PC-3 (cell line): ENCODE results near the gene CHD5. TPM values are rescaled to one million over a fixed set of nuclear protein-coding genes. Genes with fewer than 3 reads are reported as not detected.

Experiments
- ATAC-seq: fragments of 200-7000 bp; cut with Tn5 transposase; 2 replicates; pipeline ENCODE4 v1.9.1; 2020; ENCODE audit warnings: mild to moderate bottlenecking, moderate library complexity
- Bru-seq: library from RNA; stranded (reverse); fragments of 400-500 nt; gene quantifications from one replicate; lab custom pipeline; 2021; lab: Mats Ljungman, UMichigan
- BruChase-seq, 2 experiments: library from RNA; stranded (reverse); fragments of 400-500 nt; gene quantifications; one replicate each; lab custom pipeline; 2021; lab: Mats Ljungman, UMichigan
- BruUV-seq: library from RNA; stranded (reverse); fragments of 400-500 nt; replicated peaks from 2 replicates; lab custom pipeline; 2021; lab: Mats Ljungman, UMichigan
- CTCF ChIA-PET: fragments of 300-600 bp; sonication (Branson Sonifier 250); formaldehyde crosslinking; loops from one replicate; lab custom pipeline; 2022; ENCODE audit warnings: antibody characterized with exemption; lab: Charles Lee
- POLR2A ChIA-PET: fragments of 300-600 bp; sonication (Branson Sonifier 250); formaldehyde crosslinking; loops from one replicate; lab custom pipeline; 2022; ENCODE audit warnings: antibody characterized with exemption; ENCODE audit not compliant: unreplicated experiment; lab: Charles Lee
- DNase-seq: peaks from one replicate; pipeline ENCODE4 v3.0.0-alpha.2; 2015
- H2AFZ ChIP-seq: fragments of 300-600 bp; sonication (generic); 2 replicates; pipeline ENCODE4 v1.6.0; 2016; ENCODE audit warnings: antibody characterized with exemption, low read length
- H3F3A ChIP-seq: fragments of 300-600 bp; sonication (generic); one replicate; pipeline ENCODE4 v1.6.0; 2017; ENCODE audit warnings: antibody characterized with exemption, low read length, control low read depth, mild to moderate bottlenecking; ENCODE audit not compliant: unreplicated experiment
- H3K27ac ChIP-seq: fragments of 300-600 bp; sonication (generic); 2 replicates; pipeline ENCODE4 v1.5.1; 2016; ENCODE audit warnings: mild to moderate bottlenecking, low read length
- H3K27me3 ChIP-seq: fragments of 300-600 bp; sonication (generic); 2 replicates; pipeline ENCODE4 v1.6.1; 2016; ENCODE audit warnings: low read length, mixed read lengths
- H3K36me3 ChIP-seq: fragments of 300-600 bp; sonication (generic); 2 replicates; pipeline ENCODE4 v1.6.1; 2016; ENCODE audit warnings: low read depth, mixed run types, low read length, mixed read lengths
- H3K4me1 ChIP-seq: fragments of 300-600 bp; sonication (generic); 2 replicates; pipeline ENCODE4 v1.5.1; 2016; ENCODE audit warnings: low read length; ENCODE audit not compliant: insufficient read depth
- H3K4me2 ChIP-seq: fragments of 300-600 bp; sonication (generic); 2 replicates; pipeline ENCODE4 v1.6.0; 2016; ENCODE audit warnings: low read length
- H3K4me3 ChIP-seq: fragments of 300-600 bp; sonication (generic); 2 replicates; pipeline ENCODE4 v1.5.1; 2016; ENCODE audit warnings: mild to moderate bottlenecking, low read length, mixed read lengths
- H3K79me2 ChIP-seq: fragments of 300-600 bp; sonication (generic); 2 replicates; pipeline ENCODE4 v1.6.1; 2017; ENCODE audit warnings: low read length, mixed read lengths
- H3K9ac ChIP-seq: fragments of 300-600 bp; sonication (generic); 2 replicates; pipeline ENCODE4 v1.6.0; 2016; ENCODE audit warnings: mild to moderate bottlenecking, low read length
- H3K9me2 ChIP-seq: fragments of 300-600 bp; sonication (generic); replicated peaks from 2 replicates; pipeline ENCODE4 v1.6.1; 2016; ENCODE audit warnings: mixed run types, low read length, mixed read lengths
- H3K9me3 ChIP-seq: fragments of 300-600 bp; sonication (generic); 2 replicates; pipeline ENCODE4 v1.6.1; 2016; ENCODE audit warnings: low read length, mixed read lengths
- H4K20me1 ChIP-seq: fragments of 300-600 bp; sonication (generic); 2 replicates; pipeline ENCODE4 v1.6.1; 2016; ENCODE audit warnings: low read length, mixed read lengths
- EZH2 ChIP-seq: fragments of 300-600 bp; sonication (generic); IDR thresholded peaks from one replicate; pipeline ENCODE4 v1.6.1; 2017; ENCODE audit warnings: antibody characterized with exemption, mild to moderate bottlenecking, low read length; ENCODE audit not compliant: unreplicated experiment
- EZH2phosphoT487 ChIP-seq: fragments of 300-600 bp; sonication (generic); IDR thresholded peaks from 2 replicates; pipeline ENCODE4 v1.6.1; 2018; ENCODE audit warnings: mild to moderate bottlenecking, antibody characterized with exemption, low read length, borderline replicate concordance
- intact Hi-C: fragments of 100-400 bp; cut with micrococcal nuclease; formaldehyde crosslinking; loops from 2 replicates; pipeline ENCODE4 v1.9.0; 2023
- long read RNA-seq: library from polyadenylated mRNA; unstranded; transcript quantifications from one replicate; pipeline ENCODE4 v2.0.0, GENCODE V29; 2021; ENCODE audit not compliant: unreplicated experiment
- total RNA-seq: library from RNA; depleted of rRNA; stranded (reverse); fragments of >200 nt; gene quantifications from 2 replicates; pipeline ENCODE4 v1.2.3, GENCODE V29; 2014; rRNA removed
- TF ChIP-seq, protein P1 (sequence below): fragments of 300-600 bp; sonication (generic); conservative IDR thresholded peaks from 2 replicates; pipeline ENCODE4 v1.5.1; 2017; ENCODE audit warnings: antibody characterized with exemption, low read depth, mild to moderate bottlenecking, low read length

Gene CHD5
- total RNA-seq = 0.55 and 2.8 TPM in 2 replicates
- Bru-seq, nascent RNA = percentile 22 among the genes with signal in this experiment
- BruChase-seq, experiment 1, labeled RNA remaining after a 6-hour chase = percentile 38 among the genes with signal in this experiment
- percentile 32 among the genes with signal in this experiment for BruChase-seq, experiment 2, labeled RNA remaining after a 2-hour chase
- long read RNA-seq = 0 reads

DNA sequence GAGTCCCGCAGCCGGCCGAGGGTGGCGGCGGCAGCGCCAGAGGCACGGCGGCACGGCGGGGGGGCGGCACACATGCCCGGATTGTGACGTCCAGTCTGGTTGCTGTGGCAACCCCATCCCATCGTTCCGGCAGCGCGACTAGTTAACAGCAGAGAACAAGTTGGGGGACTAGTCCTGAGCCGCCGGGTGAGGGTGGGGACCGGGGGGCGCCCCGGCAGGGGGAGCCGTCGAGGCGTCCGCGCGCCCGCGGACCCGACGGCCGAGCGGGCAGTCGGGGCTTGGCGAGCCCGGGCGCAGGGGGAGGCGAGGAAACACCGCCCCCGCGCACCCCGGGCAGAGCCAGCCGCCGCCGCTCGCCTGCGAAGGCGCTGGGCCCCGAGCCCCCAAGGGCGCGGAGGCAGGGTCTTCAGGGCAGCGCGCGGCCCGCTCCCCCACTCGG is at the start of gene CHD5:
CHD5 (minus strand) TSS at position 54 of the 439 bp plus-strand sequence. CDS start 298 bp downstream, outside the sequence.
- H3K9me2 ChIP-seq = no peaks in the 10 kb centered on the region
- ATAC-seq = no peak
- peak within 1 kb of the TSS; percentile 67 for H3K4me2 ChIP-seq
- POLR2A ChIA-PET = no interaction called here
- no peak within 1 kb of the TSS for H3K27ac ChIP-seq
- peaks cover 17% of the 10 kb centered on the region for H3K4me1 ChIP-seq
- peaks cover 2% of the 10 kb centered on the region; the same call in 1 of the 2 replicates for H3K36me3 ChIP-seq
- intact Hi-C loops = no loop called here
- DNase-seq = peak; percentile 40
- peaks cover 11% of the 10 kb centered on the region for H4K20me1 ChIP-seq
- no TSS peak for BruUV-seq
- no peaks in the 10 kb centered on the region for H3K79me2 ChIP-seq
- CTCF ChIA-PET = no interaction called here
- H2AFZ ChIP-seq = no peak within 1 kb of the TSS
- peaks cover 26% of the 10 kb centered on the region for H3K27me3 ChIP-seq
- no peaks in the 10 kb centered on the region for H3K9me3 ChIP-seq
- TF ChIP-seq, protein P1, sequence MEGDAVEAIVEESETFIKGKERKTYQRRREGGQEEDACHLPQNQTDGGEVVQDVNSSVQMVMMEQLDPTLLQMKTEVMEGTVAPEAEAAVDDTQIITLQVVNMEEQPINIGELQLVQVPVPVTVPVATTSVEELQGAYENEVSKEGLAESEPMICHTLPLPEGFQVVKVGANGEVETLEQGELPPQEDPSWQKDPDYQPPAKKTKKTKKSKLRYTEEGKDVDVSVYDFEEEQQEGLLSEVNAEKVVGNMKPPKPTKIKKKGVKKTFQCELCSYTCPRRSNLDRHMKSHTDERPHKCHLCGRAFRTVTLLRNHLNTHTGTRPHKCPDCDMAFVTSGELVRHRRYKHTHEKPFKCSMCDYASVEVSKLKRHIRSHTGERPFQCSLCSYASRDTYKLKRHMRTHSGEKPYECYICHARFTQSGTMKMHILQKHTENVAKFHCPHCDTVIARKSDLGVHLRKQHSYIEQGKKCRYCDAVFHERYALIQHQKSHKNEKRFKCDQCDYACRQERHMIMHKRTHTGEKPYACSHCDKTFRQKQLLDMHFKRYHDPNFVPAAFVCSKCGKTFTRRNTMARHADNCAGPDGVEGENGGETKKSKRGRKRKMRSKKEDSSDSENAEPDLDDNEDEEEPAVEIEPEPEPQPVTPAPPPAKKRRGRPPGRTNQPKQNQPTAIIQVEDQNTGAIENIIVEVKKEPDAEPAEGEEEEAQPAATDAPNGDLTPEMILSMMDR = 0 out of 2 replicates have a peak, but pooled peaks have one; percentile 23
- TF ChIP-seq EZH2phosphoT487 = no peak
- TF ChIP-seq EZH2 = no peak
- H3K9ac ChIP-seq = no peak within 1 kb of the TSS
- peak within 1 kb of the TSS; percentile 57; the same call in 1 of the 2 replicates for H3K4me3 ChIP-seq
- peaks cover 24% of the 10 kb centered on the region for H3F3A ChIP-seq

DNA sequence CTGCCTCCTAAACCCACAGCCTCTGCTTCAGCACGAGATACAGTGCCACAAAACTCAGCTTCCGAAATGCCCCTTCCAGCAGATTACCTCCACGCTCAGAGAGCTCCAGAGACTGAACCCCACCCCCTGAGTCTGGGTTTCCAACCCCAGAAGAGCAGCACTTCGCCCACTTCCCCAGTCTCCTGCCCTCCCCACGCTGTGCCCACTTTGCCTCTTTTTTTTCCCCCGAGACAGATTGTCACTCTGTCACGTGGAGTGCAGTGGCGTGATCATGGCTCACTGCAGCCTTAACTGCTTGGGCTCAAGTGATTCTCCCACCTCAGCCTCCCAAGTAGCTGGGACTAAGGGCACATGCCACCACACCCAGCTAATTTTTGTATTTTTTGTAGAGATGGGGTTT is 45.5 kb upstream of the CHD5 start:
- Histone ChIP-seq H3K79me2 (peaks cover 47% of the 10 kb centered on the region; the same call in 1 of the 2 replicates), H3K27me3 (no peaks in the 10 kb centered on the region), H3K36me3 (peaks cover 62% of the 10 kb centered on the region), H3K4me3 (no peak overlapping the region), H3K9me3 (no peaks in the 10 kb centered on the region), H2AFZ (no peak overlapping the region), H3K9me2 (no peaks in the 10 kb centered on the region), H4K20me1 (0 out of 2 replicates have a peak, but pooled peaks cover 12% of the 10 kb centered on the region), H3K9ac (no peak overlapping the region), H3K4me1 (peaks cover 45% of the 10 kb centered on the region), H3F3A (peaks cover 13% of the 10 kb centered on the region), H3K27ac (no peak overlapping the region), H3K4me2 (no peak overlapping the region)
- TF ChIP-seq EZH2phosphoT487 (no peak), EZH2 (no peak)
- TF ChIP-seq, protein P1 = no peak
- ATAC-seq = no peak
- no peak for DNase-seq
- no TSS peak for BruUV-seq
- intact Hi-C loops = no loop called here
- POLR2A ChIA-PET = no interaction called here
- CTCF ChIA-PET = interaction anchor here (0.5 kb wide), 1 partner anchor 190 kb away, joined by 4 read pairs; no protein-coding TSS in a partner anchor

DNA sequence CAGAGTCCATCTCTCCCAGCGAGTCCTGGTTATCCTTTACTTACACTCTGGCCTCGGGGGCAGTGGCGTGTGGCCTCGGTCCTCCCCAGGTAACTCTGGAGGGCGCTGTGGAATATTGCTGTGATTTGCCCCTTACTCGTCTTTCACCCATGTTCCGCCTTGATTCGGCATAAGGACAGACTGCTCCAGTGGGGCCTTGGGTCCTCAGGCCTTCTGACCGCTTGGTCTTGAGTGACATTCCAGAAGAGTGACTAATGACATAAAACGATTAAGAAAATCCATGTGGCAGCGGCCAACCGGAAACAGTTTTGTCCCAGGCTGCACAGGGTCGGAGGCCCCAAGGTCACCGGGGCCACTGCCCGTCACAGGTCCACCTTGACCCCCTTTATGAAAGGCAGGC is 44.6 kb upstream of the CHD5 start:
- POLR2A ChIA-PET = no interaction called here
- CTCF ChIA-PET = no interaction called here
- no peak overlapping the region for H3K4me3 ChIP-seq
- no peak overlapping the region for H3K9ac ChIP-seq
- no peaks in the 10 kb centered on the region for H3K9me2 ChIP-seq
- TF ChIP-seq, protein P1 = 0 out of 2 replicates have a peak, but pooled peaks have one; percentile 10
- TF ChIP-seq EZH2phosphoT487 = no peak
- TF ChIP-seq EZH2 = no peak
- intact Hi-C loops = no loop called here
- peak; percentile 42 for DNase-seq
- H3K9me3 ChIP-seq = no peaks in the 10 kb centered on the region
- no peak for ATAC-seq
- no TSS peak for BruUV-seq
- peaks cover 54% of the 10 kb centered on the region for H3K4me1 ChIP-seq
- H3K4me2 ChIP-seq = no peak overlapping the region
- no peak overlapping the region for H2AFZ ChIP-seq
- H3K27me3 ChIP-seq = no peaks in the 10 kb centered on the region
- peaks cover 20% of the 10 kb centered on the region for H3F3A ChIP-seq
- no peak overlapping the region for H3K27ac ChIP-seq
- H4K20me1 ChIP-seq = 0 out of 2 replicates have a peak, but pooled peaks cover 12% of the 10 kb centered on the region
- H3K79me2 ChIP-seq = peaks cover 42% of the 10 kb centered on the region; the same call in 1 of the 2 replicates
- peaks cover 60% of the 10 kb centered on the region for H3K36me3 ChIP-seq
